GM19324 (cell line): Measurements from ENCODE around the gene ELF1.
"Not testable (repeated sequence)": the region's sequence is repeated elsewhere in the genome, so short reads cannot be mapped to it uniquely, and the experiment has no call there.

Experiments used
- ATAC-seq: cut with Tn5 transposase; IDR thresholded peaks from one replicate; pipeline ENCODE4 v1.9.1; 2021; ENCODE audit warnings: mild to moderate bottlenecking, moderate library complexity; ENCODE audit not compliant: unreplicated experiment, low FRiP score

Gene ELF1

DNA sequence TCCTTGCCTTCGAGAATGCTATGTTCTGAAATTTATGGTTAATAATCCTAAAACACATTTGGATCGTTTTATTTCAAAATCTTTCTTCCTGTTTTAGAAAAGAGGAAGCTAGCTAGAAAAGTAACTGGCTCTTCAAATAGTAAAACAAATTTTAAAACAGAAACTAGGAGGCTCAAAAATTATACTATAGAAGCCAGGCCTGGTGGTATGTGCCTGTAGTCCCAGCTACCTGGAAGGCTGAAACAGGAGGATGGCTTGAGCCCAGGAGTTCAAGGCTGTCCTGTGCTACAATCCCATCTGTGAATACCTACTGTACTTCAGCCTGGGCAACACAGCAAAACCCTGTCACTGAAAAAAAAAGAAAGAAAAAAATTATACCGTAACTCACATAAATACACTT lies 57.9 kb downstream of the ELF1 start:
- no peak for ATAC-seq

DNA sequence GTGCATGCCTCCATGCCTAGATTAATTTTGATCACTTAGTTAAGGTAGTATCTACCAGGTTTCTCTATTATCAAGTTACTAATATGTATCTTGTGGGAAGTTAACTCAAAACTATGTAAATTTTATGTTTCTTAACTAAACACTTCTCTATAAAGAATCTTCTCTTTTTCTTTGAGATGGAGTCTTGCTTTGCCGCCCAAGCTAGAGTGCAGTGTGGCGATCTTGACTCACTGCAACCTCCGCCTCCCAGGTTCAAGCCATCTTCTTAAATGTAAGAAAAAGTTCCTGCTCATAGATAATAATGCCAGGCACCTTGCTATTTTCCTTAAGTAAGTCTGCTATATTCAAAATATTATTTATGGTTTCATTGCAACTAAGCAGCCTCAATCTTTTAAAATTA lies 58.4 kb downstream of the ELF1 start:
- ATAC-seq = no peak

DNA sequence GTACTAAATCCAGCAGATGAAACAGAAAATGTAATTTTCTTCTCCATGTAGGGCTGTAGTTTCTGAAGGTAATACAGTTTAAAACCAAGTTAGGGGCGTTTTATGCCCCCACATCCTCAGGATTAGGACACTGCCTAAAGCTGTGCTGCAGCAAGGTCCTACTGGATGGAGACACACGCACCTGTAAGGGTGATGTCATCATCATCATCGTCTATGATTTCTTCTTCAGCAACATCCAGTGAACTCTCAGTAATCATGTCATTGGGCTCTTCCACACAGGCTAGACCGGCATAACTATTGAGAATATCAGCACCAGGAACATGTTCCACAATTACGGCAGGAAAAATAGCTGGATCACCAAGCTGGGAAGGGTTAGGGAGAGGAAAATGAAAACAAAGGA lies 60.5 kb downstream of the ELF1 start:
- ATAC-seq = no peak

DNA sequence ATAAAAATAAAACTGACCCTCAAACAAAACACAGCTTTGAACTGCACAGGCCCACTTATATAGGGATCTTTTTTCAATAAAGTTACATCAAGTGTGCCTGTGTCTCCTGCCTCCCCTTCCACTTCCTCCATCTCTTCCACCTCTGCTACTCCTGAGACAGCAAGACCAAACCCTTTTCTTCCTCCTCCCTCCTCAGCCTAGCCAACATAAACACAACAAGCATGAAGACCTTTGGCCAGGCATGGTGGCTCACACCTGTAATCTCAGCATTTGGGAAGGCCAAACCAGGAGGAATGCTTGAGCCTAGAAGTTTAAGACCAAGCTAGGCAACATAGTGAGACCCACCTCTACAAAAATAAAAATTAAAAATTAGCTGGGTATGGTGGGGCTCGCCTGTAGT lies 72.6 kb downstream of the ELF1 start:
- ATAC-seq = no peak

DNA sequence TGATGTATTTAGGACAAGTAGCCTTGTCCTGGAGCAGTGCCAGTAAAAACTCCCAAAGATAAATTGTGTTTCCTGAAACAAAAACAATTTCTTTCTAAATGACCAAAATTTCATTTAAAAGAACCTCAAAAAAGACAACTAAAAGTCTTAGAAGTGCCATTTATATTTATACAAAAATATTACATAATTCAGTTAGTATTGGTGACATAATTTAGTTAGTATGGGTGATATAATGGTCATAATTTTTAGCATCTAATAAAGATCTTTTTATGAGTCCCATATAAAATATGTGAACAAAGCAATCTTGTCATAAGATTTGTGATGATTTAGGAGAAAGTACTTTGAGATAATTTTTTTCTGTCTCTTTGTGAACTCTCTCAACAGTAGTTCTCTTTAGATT lies 76.0 kb downstream of the ELF1 start:
- no peak for ATAC-seq

DNA sequence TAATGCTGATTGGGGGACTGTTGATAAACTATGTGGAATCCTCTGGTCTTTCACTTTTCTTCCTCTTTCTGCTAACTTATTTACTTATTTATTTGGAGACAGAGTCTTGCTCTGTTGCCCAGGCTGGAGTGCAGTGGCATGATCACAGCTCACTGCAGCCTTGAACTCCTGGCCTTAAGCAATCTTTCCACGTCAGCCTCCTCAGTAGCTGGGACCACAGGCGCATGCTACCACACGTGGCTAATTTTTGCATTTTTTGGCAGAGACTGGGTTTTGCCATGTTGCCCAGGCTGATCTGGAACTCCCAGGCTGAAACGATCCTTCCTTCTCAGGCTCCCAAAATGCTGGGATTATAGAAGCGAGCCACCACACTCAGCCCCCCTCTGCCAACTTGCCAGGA lies 77.5 kb downstream of the ELF1 start:
- no peak for ATAC-seq

DNA sequence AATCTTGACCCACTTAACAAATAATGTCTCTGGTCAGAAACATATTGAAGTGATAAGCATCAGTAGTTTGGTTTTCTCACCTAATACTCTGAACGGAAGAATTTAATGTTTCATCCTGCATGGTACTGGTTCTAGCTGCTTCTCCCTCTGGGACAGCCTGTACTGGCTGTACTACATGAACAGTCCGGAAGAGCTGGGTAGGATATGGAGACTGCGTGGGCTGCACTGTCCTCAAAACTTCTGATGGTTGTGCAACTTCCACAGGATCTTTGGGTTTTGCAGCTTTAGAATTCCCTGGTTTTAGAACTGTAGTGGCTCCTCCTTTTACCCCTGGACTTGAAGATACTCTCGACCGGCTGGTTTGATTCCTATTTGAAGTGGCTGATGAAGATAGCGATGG lies 78.3 kb downstream of the ELF1 start:
- ATAC-seq = no peak

DNA sequence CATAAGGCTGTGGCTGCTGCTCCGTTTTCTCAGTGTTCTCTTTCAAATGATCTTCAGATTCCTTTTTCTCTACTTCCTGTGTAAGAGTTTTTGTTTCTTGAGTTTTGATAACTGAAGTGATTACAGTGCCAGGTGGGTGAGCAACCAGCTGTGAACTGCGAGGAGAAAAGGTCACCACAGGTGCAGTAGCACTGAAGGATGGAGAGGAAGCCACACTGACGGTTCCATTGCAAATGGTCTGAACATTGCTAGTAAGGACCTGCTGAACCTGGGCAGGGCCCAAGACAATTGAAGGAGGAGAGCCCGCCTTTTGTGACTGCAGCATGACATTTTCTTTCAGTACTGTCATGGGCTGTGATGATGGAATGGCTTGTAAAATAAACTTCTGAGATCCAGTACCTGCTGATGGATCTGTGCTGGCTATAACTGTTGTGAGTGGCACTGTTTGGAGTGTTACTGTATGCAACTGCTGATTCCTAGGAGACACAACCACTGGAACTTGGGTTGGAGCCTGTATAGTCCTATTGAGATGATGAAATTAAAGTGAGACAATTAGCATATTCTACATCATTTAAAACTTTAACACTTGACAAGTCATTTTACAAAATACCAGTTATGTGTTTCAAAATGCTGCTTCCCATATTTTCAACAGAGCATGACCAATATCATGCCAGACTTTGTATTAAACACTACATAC lies 85.5 kb downstream of the ELF1 start:
- ATAC-seq = no peak

DNA sequence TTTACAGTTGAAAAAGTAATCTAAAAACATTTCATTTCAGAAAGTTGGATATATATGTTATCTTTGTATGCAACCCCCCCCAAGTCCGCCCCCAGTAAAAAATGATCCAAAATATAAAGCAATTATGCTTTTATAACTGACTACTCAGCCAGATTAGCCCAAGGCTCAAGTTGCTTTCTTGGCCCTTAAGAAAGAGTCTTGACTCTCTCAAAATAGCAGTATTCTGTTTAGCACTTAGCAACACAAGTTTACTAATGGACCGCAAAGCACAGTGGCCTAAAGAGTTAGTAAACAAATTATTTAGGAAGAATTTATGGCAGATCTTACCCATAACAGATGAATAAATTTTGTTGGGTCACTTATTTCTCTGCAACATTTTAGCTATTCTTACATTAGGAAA lies 86.9 kb downstream of the ELF1 start:
- ATAC-seq = no peak

DNA sequence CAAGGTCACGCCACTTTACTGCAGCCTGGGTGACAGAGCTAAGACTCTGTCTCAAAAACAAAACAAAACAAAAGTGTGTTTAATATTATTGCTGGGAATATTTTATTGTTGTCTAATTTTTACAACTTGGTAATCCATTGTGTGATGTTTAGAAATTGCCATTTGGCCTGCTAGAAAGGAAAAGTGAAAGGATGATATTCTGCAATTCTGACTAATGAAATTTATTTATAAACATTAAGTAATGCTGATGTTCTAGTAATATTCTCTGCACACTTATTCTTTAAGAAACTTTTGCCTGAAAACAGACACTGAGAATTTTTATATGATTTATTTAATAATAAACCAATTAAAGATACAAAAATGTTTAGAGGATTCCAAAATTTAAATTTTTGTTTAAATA lies 87.4 kb downstream of the ELF1 start:
- ATAC-seq = no peak

DNA sequence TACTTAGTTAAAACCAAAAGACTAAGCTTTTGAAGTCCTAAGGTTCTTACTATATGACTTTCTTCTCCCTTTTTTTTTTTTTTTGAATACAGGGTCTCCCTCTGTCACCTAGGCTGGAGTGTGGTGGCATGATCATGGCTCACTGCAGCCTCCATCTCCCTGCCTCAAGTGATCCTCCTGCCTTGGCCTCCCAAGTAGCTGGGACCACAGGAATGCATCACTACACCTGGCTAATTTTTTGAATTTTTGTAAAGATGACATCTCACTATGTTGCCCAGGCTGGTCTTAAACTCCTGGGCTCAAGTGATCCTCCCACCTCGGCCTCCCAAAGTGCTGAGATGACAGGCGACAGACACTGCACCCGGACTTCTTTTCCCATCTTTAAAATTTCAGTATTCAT lies 89.2 kb downstream of the ELF1 start:
- not testable (repeated sequence) for ATAC-seq

DNA sequence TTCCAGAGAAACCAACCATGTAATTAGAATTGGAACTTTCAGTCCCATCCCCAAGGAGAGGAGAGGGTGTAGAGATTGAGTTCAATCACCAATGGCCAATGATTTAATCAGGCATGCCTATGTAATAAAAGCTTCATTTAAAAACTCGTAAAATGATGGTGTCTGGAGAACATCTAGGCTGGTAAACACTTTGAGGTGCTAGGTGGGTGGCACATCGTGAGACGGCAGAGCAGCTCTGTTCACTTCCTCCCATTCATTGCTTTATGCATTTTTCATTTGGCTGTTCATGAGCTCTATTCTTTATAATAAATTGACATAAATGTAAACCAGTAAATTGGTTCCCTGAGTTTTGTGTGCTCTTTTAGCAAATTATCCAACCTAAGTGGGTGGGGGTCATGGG lies 90.1 kb downstream of the ELF1 start:
- no peak for ATAC-seq

DNA sequence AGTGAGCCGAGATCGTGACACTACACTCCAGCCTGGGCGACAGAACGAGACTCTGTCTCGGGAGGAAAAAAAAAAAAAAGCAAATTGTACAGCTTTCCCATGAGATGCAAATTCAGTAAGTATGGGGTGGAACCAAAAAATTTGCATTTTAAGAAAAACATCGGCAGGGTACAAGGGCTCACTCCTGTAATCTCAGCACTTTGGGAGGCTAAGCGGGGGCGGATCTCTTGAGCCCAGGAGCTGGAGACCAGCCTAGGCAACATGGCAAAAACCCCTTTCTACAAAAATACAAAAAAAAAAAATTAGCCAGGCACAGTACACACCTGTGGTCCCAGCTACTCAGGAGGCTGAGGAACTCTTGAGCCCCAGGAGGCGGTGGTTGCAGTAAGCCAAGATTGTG lies 91.2 kb downstream of the ELF1 start:
- ATAC-seq = no peak

DNA sequence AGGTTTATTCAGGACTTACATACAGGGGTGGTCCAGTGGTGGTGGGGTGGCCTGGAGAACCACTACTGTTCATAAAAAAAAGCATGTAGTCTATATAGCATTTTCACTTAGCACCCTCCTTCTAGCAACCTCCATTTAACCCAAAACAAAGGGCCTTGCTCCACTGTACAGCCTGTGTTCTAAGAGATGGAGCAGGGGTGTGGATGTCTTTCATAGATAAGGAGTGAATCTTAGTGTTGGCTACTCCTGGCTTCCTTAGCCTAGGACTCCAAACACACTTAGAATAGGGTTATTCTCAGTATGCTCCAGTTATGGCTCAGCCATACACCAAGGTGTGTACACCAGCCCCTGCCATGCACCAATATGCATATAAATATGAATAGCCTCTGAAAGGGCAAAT lies 95.2 kb downstream of the ELF1 start:
- no peak for ATAC-seq

DNA sequence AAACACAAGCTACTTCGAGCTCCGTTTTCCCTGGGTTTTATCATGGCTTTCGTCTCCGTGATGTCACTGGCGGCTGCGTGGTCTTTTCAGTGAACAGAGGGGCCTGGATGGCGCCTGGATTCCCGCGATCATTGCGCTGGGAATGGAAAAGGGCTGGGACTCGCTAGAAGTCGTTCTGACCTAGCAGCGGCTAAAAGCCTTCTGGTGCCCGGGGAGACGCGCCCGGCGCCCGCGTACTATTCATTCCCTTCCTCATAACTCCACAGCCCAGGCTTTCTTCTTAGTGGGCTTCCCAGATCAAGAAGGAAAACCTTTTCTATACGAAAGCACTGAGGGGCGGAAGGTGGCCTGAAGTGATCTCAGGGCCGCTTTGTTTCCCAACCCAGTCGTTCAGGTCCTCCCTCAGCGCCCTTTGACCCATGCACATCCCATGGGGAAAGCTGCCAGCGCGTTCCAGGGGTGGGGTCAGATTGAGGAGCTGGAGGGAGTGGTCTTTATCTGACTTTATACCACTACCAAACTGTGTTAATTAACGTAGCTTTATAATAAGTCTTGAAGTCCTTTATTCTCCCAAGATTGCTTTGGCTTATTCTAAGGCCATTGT lies 96.6 kb downstream of the ELF1 start:
- no peak for ATAC-seq

DNA sequence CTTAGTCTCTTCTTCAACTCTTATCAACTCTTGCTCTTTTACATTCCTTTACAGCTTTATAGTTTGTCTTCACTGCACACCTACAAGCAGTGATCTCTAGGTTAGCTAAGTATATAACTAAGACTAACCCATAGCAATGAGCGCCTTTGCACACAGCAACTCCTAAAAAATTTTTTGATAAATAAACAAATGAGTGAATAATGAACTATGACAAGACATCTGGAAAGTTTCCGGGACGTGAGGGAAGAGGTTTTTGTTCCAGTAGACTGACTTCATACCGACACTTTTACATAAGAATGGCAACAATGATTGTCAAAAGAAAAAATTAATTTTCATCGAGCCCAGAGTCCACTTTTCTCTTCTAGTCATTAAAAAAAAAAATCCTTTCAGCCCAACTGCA lies 98.3 kb downstream of the ELF1 start:
- ATAC-seq = no peak

DNA sequence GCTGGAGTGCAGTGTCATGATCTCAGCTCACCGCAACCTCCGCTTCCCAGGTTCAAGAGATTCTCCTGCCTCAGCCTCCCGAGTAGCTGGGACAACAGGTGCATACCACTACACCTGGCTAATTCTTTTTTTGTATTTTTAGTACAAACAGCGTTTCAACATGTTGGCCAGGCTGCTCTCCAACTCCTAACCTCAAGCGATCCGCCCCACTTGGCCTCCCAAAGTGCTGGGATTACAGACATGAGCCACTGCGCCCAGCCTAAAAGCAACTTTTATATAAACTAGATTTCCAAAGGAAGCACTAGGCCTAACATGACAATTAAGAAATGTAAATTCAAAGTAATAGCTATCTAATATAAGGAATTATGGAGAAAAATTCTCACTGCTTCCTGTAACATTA lies 99.2 kb downstream of the ELF1 start:
- ATAC-seq = not testable (repeated sequence)

DNA sequence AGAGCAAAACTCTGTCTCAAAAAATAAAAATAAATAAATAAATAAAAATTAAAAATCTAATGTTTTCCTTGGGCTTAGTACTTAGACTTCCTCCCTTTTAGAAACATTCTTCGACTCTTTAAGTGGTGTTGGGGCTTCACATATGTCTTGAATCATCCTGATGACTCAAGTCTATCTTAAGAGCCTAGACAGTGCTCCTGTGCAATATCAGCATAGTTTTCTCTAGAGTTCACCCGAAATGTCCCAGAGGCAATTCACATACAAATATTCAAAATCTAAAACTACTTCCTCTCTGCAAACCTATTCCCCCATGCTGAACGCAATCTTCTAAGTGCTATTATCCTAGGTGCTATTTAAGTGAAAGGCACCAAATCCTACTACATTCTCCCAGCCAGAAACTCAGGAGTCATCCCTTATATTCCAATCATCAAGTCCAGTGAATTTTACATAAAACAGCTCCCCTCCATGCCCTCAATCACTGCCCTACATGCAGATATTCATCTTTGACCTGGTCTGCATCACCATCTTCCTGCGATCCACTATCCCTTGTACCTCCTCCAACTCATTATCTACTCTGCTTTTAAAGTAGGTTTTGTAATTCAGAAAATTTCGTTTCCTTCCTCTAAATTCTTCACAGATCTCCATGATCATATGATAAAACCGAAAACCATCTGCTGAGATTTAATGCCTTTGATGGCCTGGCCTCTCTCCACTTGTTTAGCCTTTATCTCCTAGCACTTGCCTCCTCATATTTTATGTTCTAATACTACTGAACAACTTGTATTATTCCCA lies 102.7 kb downstream of the ELF1 start:
- ATAC-seq = no peak

DNA sequence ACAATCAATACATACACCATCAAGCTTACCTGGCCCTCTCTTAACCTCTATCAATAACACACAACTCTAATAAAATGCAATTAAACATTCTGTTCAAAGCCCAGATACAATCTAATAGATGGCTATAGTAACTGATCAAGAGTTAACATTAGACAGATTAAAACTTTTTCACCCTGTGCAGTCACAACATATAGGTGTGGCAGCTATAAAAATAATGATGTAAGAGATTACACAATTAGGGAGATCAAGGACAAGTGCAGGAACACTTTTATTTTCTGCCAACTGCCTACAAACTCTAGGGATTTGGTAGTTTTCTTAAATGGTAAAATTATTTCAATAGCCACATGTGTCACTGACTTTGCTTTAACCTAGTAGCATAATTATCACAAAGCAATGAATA lies 104.3 kb downstream of the ELF1 start:
- not testable (repeated sequence) for ATAC-seq

DNA sequence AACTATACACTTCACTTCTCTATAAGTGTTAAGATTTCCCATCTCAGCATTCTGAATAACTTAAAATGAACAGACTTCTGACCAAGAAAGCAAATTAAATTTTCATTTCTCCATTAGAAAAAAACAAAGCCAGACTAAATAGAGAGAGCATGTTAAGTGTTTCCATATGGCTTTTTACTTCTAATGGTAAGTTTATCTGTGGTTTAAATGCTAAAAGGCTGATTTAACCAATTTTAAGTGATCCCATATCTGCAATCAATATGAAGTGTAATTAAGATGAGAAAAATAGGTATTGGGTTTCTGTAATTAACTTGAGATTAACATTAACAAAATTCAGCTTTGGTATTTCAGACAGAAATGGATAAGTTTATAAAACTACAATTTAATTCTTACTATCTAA lies 107.8 kb downstream of the ELF1 start:
- no peak for ATAC-seq

DNA sequence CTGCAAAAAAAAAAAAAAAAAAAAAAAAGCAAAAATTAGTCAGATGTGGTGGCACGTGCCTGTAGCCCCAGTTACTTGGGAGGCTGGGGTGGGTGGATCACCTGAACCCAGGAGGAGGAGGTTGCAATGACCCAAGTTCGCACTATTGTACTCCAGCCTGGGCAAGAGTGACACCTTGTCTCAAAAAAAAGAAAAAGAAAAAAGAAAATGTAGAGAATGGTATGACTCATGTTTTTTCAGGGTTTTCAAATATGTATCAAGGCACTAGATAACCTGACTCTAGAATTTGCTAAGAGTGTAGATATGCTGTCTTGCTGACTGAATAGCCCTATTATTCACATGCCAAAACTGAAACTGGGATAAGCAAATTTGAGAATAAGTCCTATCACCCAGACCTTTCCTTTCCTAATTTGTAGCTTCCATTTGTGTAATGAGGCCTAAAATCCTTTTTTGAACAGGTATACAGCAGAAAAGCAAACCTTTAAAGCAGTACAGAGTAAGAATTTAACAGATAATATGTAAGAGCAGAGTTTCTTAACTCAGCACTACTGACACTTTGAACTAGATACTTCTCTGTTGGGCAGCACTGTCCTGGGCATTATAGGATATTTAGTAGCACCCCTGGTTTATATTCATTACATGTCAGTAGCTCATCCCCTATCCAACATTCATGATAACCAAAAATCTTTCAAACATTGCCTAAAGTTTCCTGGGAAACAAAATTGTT lies 108.6 kb downstream of the ELF1 start:
- ATAC-seq = no peak
